ENCODE data around the gene ANP32A. TPM values are rescaled to one million over a fixed set of nuclear protein-coding genes. Genes with fewer than 3 reads are reported as not detected.

Gene ANP32A
- total and polyA plus RNA-seq, 5 donors from 2014 or later: 71.4 to 104 (median 89.4) TPM

- H3K27me3 ChIP-seq (ENCODE audit: control insufficient read depth, insufficient read depth, low read length): no peaks in the 10 kb centered on the region
- Mint-ChIP-seq H3K27ac (peak overlapping the region in 1 of 3 donors; percentile 49), H3K27me3 (peaks cover 11% of the 10 kb centered on the region), H3K36me3 (no peaks in the 10 kb centered on the region), H3K9me3 (peaks cover 0 to 1% (median 0%) of the 10 kb centered on the region in 7 donors), H3K4me3 (no peak overlapping the region), H3K4me1 (peaks cover 0 to 7% (median 0%) of the 10 kb centered on the region in 4 donors)
- no peaks in the 10 kb centered on the region for H3K9me3 ChIP-seq (ENCODE audit: control insufficient read depth in 2 of 2, low read length in 2 of 2)
- ATAC-seq (ENCODE audit: low read depth in 2 of 2) (no peak), DNase-seq (no peak)
- peaks cover 20% of the 10 kb centered on the region for H3K36me3 ChIP-seq (ENCODE audit: control insufficient read depth, insufficient read depth, low read length)
- H3K4me1 ChIP-seq (ENCODE audit: control insufficient read depth, insufficient read depth, low read length, poor library complexity, severe bottlenecking): no peaks in the 10 kb centered on the region
- no peak overlapping the region for H3K27ac ChIP-seq (ENCODE audit: insufficient read depth, low read length, poor library complexity, severe bottlenecking)
- H3K4me3 ChIP-seq (ENCODE audit: low read depth, low read length): no peak overlapping the region
These were observed 44.8 kb downstream of the ANP32A start for GRCh38 chr15:68775671-68776476.

- no peaks in the 10 kb centered on the region for H3K4me1 ChIP-seq (ENCODE audit: control insufficient read depth, insufficient read depth, low read length, poor library complexity, severe bottlenecking)
- peaks cover 13% of the 10 kb centered on the region for H3K36me3 ChIP-seq (ENCODE audit: control insufficient read depth, insufficient read depth, low read length)
- H3K27me3 ChIP-seq (ENCODE audit: control insufficient read depth, insufficient read depth, low read length): no peaks in the 10 kb centered on the region
- no peak for DNase-seq
- ATAC-seq (ENCODE audit: low read depth in 2 of 2): no peak
- H3K27ac ChIP-seq (ENCODE audit: insufficient read depth, low read length, poor library complexity, severe bottlenecking): no peak overlapping the region
- no peak overlapping the region for H3K27ac Mint-ChIP-seq
- no peaks in the 10 kb centered on the region for H3K9me3 ChIP-seq (ENCODE audit: control insufficient read depth in 2 of 2, low read length in 2 of 2)
- H3K36me3 Mint-ChIP-seq: no peaks in the 10 kb centered on the region
- H3K9me3 Mint-ChIP-seq: peaks cover 0 to 1% (median 0%) of the 10 kb centered on the region in 7 donors
- peaks cover 0 to 7% (median 0%) of the 10 kb centered on the region in 4 donors for H3K4me1 Mint-ChIP-seq
- H3K27me3 Mint-ChIP-seq: peaks cover 11% of the 10 kb centered on the region
- no peak overlapping the region for H3K4me3 ChIP-seq (ENCODE audit: low read depth, low read length)
- H3K4me3 Mint-ChIP-seq: no peak overlapping the region
These were observed 45.5 kb downstream of the ANP32A start for GRCh38 chr15:68775236-68775577.

- DNase-seq (no peak), ATAC-seq (ENCODE audit: low read depth in 2 of 2) (no peak)
- H3K9me3 ChIP-seq (ENCODE audit: control insufficient read depth in 2 of 2, low read length in 2 of 2): no peaks in the 10 kb centered on the region
- no peak overlapping the region for H3K27ac Mint-ChIP-seq
- H3K4me1 Mint-ChIP-seq: peaks cover 0 to 7% (median 0%) of the 10 kb centered on the region in 4 donors
- no peaks in the 10 kb centered on the region for H3K36me3 Mint-ChIP-seq
- H3K27me3 ChIP-seq (ENCODE audit: control insufficient read depth, insufficient read depth, low read length): no peaks in the 10 kb centered on the region
- peaks cover 12% of the 10 kb centered on the region for H3K27me3 Mint-ChIP-seq
- H3K27ac ChIP-seq (ENCODE audit: insufficient read depth, low read length, poor library complexity, severe bottlenecking): no peak overlapping the region
- no peaks in the 10 kb centered on the region for H3K4me1 ChIP-seq (ENCODE audit: control insufficient read depth, insufficient read depth, low read length, poor library complexity, severe bottlenecking)
- H3K9me3 Mint-ChIP-seq: peaks cover 0 to 1% (median 0%) of the 10 kb centered on the region in 7 donors
- peaks cover 10% of the 10 kb centered on the region for H3K36me3 ChIP-seq (ENCODE audit: control insufficient read depth, insufficient read depth, low read length)
- no peak overlapping the region for H3K4me3 ChIP-seq (ENCODE audit: low read depth, low read length)
- H3K4me3 Mint-ChIP-seq: no peak overlapping the region
These were observed 46.0 kb downstream of the ANP32A start for GRCh38 chr15:68774521-68775235.

- H3K27ac ChIP-seq (ENCODE audit: insufficient read depth, low read length, poor library complexity, severe bottlenecking): no peak overlapping the region
- no peak overlapping the region for H3K4me3 ChIP-seq (ENCODE audit: low read depth, low read length)
- peaks cover 17% of the 10 kb centered on the region for H3K27me3 Mint-ChIP-seq
- H3K27me3 ChIP-seq (ENCODE audit: control insufficient read depth, insufficient read depth, low read length): no peaks in the 10 kb centered on the region
- H3K4me1 ChIP-seq (ENCODE audit: control insufficient read depth, insufficient read depth, low read length, poor library complexity, severe bottlenecking): no peaks in the 10 kb centered on the region
- H3K36me3 ChIP-seq (ENCODE audit: control insufficient read depth, insufficient read depth, low read length): peaks cover 7% of the 10 kb centered on the region
- DNase-seq (no peak), ATAC-seq (ENCODE audit: low read depth in 2 of 2) (no peak)
- H3K4me1 Mint-ChIP-seq: peaks cover 0 to 7% (median 0%) of the 10 kb centered on the region in 4 donors
- H3K4me3 Mint-ChIP-seq: no peak overlapping the region
- H3K36me3 Mint-ChIP-seq: no peaks in the 10 kb centered on the region
- H3K9me3 ChIP-seq (ENCODE audit: control insufficient read depth in 2 of 2, low read length in 2 of 2): no peaks in the 10 kb centered on the region
- H3K9me3 Mint-ChIP-seq: peaks cover 0 to 1% (median 0%) of the 10 kb centered on the region in 7 donors
- H3K27ac Mint-ChIP-seq: no peak overlapping the region
These were observed 46.6 kb downstream of the ANP32A start for GRCh38 chr15:68774120-68774519.

GRCh38 chr15:68773036-68773435 lies 47.7 kb downstream of the ANP32A start:
- H3K27me3 ChIP-seq (ENCODE audit: control insufficient read depth, insufficient read depth, low read length): no peaks in the 10 kb centered on the region
- H3K4me1 Mint-ChIP-seq: peaks cover 0 to 3% (median 0%) of the 10 kb centered on the region in 4 donors
- ATAC-seq (ENCODE audit: low read depth in 2 of 2) (no peak), DNase-seq (no peak)
- H3K4me3 ChIP-seq (ENCODE audit: low read depth, low read length): no peak overlapping the region
- no peak overlapping the region for H3K4me3 Mint-ChIP-seq
- no peak overlapping the region for H3K27ac ChIP-seq (ENCODE audit: insufficient read depth, low read length, poor library complexity, severe bottlenecking)
- H3K9me3 Mint-ChIP-seq: peaks cover 0 to 1% (median 0%) of the 10 kb centered on the region in 7 donors
- H3K27ac Mint-ChIP-seq: no peak overlapping the region
- H3K27me3 Mint-ChIP-seq: peaks cover 23% of the 10 kb centered on the region
- H3K9me3 ChIP-seq (ENCODE audit: control insufficient read depth in 2 of 2, low read length in 2 of 2): no peaks in the 10 kb centered on the region
- no peaks in the 10 kb centered on the region for H3K4me1 ChIP-seq (ENCODE audit: control insufficient read depth, insufficient read depth, low read length, poor library complexity, severe bottlenecking)
- H3K36me3 ChIP-seq (ENCODE audit: control insufficient read depth, insufficient read depth, low read length): peaks cover 3% of the 10 kb centered on the region
- H3K36me3 Mint-ChIP-seq: no peaks in the 10 kb centered on the region

- no peaks in the 10 kb centered on the region for H3K36me3 Mint-ChIP-seq
- no peaks in the 10 kb centered on the region for H3K36me3 ChIP-seq (ENCODE audit: control insufficient read depth, insufficient read depth, low read length)
- no peak for DNase-seq
- H3K27me3 ChIP-seq (ENCODE audit: control insufficient read depth, insufficient read depth, low read length): no peaks in the 10 kb centered on the region
- H3K9me3 Mint-ChIP-seq: peaks cover 0 to 1% (median 0%) of the 10 kb centered on the region in 7 donors
- H3K27ac ChIP-seq (ENCODE audit: insufficient read depth, low read length, poor library complexity, severe bottlenecking): no peak overlapping the region
- H3K9me3 ChIP-seq (ENCODE audit: control insufficient read depth in 2 of 2, low read length in 2 of 2): no peaks in the 10 kb centered on the region
- no peak overlapping the region for H3K27ac Mint-ChIP-seq
- peaks cover 35% of the 10 kb centered on the region for H3K27me3 Mint-ChIP-seq
- H3K4me1 Mint-ChIP-seq: no peaks in the 10 kb centered on the region
- H3K4me3 Mint-ChIP-seq: peak overlapping the region in 1 of 4 donors; percentile 61
- H3K4me3 ChIP-seq (ENCODE audit: low read depth, low read length): no peak overlapping the region
- no peak for ATAC-seq (ENCODE audit: low read depth in 2 of 2)
- H3K4me1 ChIP-seq (ENCODE audit: control insufficient read depth, insufficient read depth, low read length, poor library complexity, severe bottlenecking): no peaks in the 10 kb centered on the region
These were observed 50.5 kb downstream of the ANP32A start for GRCh38 chr15:68770216-68770615.

- H3K4me1 Mint-ChIP-seq: no peaks in the 10 kb centered on the region
- DNase-seq: no peak
- H3K4me3 Mint-ChIP-seq: no peak overlapping the region
- H3K36me3 Mint-ChIP-seq: no peaks in the 10 kb centered on the region
- H3K27ac Mint-ChIP-seq: no peak overlapping the region
- Histone ChIP-seq H3K27ac (ENCODE audit: insufficient read depth, low read length, poor library complexity, severe bottlenecking) (no peak overlapping the region), H3K27me3 (ENCODE audit: control insufficient read depth, insufficient read depth, low read length) (no peaks in the 10 kb centered on the region), H3K9me3 (ENCODE audit: control insufficient read depth in 2 of 2, low read length in 2 of 2) (no peaks in the 10 kb centered on the region), H3K36me3 (ENCODE audit: control insufficient read depth, insufficient read depth, low read length) (no peaks in the 10 kb centered on the region), H3K4me3 (ENCODE audit: low read depth, low read length) (no peak overlapping the region), H3K4me1 (ENCODE audit: control insufficient read depth, insufficient read depth, low read length, poor library complexity, severe bottlenecking) (no peaks in the 10 kb centered on the region)
- peaks cover 39% of the 10 kb centered on the region for H3K27me3 Mint-ChIP-seq
- ATAC-seq (ENCODE audit: low read depth in 2 of 2): no peak
- peaks cover 0 to 1% (median 0%) of the 10 kb centered on the region in 7 donors for H3K9me3 Mint-ChIP-seq
These were observed 51.0 kb downstream of the ANP32A start for GRCh38 chr15:68769702-68770101.
